GM18499 (cell line): ENCODE measurements around the gene ST3GAL5.

Experiments
- ATAC-seq: cut with Tn5 transposase; IDR thresholded peaks from one replicate; pipeline ENCODE4 v1.9.1; 2021; ENCODE audit warnings: moderate number of reproducible peaks; ENCODE audit not compliant: insufficient read depth, unreplicated experiment

The ST3GAL5 gene

DNA sequence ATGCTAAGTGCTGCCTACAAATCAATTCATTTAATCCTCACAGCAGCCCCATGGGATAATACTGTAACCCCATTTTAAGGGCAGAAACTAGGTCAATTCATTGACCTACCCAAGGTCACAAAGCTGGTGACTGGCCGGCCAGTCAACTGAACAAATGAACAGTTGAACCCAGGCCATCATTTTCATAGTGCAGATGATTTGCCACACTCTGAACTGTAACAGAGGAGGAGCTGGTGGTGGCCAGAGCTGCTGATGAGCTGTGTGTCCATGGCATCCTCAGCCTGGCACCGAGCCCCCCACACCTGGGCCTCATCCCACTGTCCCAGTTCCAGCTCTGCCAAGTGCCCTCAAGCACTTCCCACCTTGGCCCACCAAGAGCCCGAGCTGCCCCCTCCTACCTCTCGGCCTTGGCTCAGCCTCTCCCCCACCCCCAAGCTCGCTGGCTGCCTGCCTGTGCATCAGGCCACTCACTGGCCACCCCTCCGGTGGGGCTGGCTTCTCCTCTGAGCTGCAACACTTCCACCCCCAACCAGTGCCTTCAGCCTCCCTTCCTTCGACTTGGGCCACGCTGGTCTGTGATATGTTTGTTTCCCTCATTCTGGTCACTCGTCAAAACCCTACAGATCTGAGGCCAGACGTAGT is 76.6 kb downstream of the ST3GAL5 start:
- no peak for ATAC-seq

DNA sequence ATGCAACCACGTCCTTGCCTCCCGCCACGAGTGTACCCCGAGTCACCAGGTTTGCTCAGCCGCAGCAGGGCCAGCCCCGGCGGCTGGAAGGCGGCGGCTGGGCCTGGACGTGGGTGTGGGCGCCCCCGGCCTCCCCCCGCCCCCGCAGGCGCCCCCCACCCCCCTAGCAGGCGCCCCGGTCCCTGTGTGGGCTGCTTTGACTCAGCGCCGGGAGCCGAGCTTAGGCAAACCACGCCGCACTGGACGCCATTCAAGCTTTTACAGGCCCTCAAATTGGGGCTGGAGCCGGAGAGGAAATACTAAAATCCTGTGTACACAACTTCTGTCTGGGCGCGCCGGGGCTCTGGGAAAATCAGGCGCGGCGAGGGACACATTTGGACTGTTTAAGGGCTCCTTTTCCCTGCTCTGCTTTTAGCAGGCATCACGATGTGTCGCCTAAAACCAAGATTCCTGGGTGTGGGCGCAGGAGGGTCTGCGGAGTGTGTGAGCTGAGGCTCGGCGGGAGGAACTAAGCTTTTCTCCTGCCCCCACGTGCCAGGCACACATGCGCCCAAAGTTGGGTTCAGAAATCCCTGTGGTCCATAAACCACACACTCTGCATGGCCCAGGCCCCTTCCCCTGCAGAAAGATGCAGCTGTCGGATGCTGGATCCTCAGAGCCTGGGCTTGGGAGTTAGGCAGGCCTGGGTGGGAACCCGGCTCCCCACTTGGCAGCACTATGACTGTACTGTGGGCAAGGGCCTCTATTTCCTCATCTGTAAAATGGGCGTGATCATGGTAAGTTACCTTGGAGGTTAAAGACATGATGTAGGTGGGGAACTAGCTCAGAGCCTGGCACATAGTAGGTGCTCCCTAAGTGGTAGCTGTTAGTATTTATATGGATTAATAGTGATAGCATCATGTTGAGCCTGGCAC is 77.4 kb downstream of the ST3GAL5 start:
- ATAC-seq, result no peak

DNA sequence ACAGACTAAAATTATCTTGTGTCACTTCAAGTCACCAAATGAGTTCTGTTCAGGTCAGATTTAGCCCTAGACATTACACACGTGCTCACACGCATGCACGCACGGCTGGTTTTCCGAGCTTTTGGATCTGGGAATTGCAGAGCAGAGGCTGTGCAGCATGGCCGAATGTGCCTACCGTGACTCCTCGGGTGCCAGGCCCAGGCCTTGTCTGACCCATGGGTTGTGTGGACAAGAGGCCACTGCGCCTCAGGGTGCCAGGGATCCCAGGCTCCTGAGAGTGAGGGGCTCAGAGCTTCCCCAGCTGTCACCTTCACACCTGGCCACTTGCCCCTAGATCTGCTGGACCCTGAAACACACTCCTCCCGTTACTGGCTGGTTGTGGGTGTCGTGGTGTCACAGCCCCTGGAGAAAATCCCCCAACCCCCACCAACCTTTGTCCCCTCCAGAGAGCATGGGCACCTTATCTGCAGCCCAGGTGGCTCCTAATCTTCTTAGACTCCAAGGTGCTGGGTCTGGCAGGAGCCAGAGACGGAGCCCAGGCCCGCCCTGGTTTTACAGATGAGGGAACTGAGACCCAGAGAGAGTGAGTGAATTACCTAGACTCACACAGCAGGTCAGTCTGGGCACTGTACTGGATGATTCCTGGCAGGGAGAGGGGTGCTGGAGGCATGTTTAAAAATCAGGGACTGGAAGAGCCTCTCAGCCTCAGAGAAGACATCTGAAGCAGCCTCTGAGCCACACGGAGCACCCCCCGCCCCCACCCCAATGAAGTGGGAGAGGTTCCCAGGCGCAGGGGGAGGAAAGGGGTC is 78.2 kb downstream of the ST3GAL5 start:
- ATAC-seq, result no peak

DNA sequence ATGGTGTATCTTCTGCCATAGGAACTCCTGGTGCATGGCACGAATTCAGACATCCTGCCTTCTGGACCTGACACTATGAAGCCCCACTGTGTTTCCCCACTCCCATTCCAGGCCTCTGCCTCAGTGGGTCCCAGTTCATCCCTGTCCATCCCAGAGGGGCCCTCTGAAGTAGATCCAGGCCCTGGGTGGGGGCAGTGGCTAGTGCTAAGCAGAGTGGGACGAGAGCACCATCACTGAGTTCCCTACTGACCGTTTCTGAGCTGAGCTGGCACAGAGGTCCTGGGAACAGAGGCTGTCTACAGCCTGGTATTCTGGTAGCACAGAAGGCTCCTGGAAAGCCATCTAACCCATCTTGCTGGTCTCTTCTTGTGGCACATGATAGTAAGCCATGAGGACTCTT is 81.0 kb downstream of the ST3GAL5 start:
- no peak for ATAC-seq

DNA sequence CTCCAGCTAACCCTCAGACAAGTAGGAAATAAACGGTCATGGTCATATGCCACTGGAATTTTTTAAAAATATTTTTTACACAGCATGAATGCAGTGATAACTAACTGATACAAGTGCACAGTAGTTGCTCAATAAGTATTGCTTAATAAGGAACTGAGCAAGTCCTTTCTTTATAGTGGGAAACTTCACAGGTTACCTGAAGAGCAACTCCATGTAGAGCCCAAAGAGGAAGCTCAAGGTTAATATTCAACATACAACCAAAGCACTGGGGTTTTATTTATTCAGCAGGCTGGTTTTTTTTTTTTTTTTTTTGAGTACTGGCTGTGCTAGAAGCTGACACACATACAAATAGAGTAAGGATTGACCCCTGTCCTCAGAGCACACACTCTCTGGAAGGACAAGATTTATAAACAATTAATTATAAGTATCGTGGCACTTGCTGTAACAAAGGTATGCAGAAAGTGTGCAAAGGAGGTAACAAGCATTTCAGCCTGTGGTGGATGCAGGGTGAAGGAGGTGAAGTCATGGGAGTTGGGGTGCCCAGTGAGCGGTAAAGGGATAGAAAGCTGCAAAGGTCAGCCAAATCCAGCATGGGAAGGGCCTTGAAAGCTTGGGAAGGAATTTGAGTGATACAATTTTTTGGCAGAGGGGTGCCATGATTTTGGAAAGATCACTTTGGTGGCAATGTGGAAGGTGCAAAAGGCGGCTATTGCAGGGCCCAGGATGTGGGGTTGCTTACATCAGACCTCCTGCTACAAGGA is 82.3 kb downstream of the ST3GAL5 start:
- no peak for ATAC-seq

DNA sequence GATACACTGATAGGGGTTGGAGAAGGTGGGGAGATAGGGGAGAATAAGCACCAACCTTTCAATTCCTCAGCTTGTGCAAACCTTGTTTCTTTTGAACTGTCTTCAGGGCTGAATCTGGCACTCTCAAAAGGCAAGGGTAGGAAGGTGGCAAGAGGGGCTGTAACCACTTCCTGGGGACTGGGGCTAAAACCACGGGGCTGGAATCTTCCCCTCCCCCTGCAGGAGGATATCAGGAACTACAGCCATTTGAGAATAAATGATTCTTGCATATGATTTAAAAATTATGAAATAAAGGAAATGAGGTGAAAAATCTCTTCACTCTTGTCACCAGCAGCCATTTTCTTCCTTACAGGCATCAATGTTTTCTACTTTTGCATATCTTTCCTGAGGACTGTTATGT is 84.2 kb downstream of the ST3GAL5 start:
- ATAC-seq, result no peak

DNA sequence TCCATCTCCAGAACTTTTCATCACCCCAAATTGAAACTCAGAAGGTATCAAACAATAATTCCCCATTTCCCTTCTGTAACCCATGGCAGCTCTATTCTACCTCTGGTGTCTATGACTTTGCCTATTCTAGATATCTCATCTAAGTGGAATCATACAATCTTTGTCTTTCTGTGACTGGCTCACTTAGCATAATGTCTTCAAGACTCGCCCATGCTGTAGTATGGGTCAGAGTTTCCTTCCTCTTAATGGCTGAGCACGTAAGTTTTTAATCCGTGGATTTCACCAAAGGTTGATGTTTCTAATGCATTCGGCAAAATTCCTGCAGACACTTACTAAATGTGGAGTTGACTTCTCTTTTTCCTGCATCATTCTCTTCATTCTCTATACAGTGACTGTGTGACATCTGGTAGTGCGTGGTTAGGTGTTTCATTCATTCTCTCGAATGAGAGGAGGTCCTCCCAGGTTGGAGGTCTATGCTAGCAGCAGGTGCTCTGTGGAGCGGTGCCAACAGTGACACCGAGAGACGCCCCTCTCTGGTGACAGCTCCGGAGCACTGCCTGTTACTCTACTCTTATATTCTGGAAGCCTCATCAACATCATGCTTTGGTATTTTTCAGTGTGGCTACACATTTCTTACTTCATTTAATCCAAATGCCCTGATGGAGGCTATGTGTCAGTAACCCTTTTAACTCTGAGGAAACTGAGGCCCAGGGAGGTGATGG is 84.9 kb downstream of the ST3GAL5 start:
- ATAC-seq, result no peak

DNA sequence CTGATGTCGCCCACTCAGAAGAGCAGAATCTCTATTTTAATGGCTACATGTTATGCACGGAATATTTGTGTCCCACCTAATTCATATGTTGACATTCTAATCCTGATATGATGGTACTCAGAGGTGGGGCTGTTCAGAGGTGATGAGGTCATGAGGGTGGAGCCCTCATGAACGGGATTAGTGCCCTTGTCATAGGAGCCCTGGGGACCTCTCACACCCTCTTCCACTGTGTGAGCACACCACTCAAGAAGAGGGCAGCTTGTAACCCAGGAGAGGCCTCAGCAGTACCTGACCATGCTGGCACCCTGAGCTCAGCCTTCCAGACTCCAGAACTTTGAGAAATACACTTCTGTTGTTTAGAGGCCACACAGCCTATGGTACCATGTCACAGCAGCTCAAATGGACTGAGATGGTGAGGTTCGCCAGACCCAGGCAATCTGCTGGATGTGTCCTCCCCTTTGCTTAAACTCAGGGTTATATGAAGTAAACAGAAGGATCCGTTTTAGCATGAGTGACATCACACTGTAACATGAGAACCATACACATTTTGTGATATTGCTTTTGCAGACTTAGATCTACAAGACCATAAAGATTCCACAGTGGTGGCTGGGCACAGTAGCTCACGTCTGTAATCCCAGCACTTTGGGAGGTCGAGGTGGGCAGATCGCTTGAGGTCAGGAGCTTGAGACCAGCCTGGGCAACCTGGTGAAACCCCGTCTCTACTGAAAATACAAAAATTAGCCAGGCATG is 86.3 kb downstream of the ST3GAL5 start:
- no peak for ATAC-seq

DNA sequence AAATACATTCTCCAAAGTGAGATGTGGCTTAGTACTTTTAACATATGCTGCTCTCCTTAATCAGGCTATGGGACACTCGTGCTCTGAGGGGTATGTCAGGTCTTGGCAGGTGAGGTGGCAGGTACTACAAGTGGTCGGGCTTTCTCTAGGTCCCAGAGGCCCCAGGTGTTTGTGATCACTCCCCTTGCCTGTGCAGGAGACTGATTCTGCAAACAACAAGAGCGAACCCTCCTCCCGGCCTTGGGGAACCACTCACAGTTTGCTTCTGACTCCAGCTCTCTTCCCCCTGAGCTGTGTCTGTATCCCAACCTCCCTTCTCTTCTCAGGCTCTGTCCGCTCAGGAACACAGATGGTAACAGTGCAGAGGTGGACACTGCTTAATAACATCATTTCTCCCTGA is 86.9 kb downstream of the ST3GAL5 start:
- ATAC-seq, result no peak

DNA sequence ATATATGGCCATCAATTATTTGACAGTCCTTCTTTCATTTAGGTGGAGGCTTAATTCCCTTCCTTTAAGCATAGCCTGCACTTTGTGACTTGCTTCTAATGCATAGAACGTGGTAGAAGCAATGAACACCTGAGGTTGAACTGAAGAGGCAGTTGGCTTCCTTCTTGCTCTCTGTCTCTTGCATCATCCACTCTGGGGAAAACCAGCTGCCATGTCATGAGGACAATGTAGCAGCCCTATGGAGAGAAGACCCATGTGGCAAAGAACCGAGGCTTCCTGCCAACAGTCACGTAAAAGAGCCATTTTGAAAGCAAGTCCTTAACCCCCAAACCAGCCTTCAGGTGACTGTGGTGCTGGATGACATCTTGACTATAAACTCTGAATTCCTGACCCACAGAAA is 88.2 kb downstream of the ST3GAL5 start:
- ATAC-seq, result no peak

DNA sequence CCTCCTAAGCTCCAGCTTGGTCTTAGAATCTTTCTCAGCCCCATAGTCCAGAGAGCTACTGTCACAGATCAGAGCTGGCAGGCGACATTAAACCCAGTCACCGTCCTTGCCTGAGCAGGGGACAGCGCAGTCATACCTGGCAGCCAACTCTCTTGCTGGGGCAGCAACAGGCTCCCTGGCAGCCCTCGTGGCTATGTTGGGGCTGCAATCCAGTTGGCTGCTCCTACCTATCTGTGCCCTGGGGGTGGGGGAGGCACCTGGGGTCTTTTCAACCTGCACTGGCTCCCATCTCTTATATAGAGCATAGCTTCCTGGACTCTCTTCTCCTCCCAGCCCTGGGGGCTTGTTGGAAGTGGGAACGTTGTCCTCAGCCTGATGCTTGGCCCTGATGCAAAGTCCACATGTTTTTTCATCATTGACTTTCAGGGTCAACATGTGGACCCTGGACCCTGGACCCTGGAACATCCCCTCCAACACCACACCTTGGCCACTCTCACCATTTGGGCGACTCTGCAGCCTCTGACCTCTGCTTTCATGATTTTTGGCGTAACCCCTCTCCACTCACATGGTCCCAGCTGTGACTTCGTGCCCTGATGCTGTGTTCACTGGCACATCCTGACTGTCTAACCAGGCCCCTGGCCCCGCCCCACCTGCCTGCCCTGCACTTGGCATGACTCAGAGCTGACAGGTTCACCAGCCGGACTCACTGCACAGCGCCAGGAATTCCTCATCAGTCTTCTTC is 89.4 kb downstream of the ST3GAL5 start:
- ATAC-seq, result no peak

DNA sequence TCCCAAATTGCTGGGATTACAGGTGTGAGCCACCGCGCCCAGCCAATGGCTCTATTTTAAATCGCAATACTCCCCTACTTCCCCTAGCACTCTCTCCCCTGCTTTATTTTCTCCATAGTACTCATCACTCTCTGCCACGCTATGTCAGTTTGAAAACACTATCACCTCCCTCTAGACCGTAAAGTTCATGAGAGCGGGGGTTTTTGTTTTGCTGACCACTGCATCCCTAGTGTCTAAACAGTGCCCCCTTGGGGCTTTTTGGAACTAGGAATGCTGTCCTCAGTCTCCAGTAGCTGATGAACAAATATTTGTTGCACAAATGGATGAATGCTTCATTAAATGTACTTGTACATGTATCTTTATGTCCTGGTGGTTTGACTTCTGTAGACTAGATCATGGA is 90.9 kb downstream of the ST3GAL5 start:
- no peak for ATAC-seq

DNA sequence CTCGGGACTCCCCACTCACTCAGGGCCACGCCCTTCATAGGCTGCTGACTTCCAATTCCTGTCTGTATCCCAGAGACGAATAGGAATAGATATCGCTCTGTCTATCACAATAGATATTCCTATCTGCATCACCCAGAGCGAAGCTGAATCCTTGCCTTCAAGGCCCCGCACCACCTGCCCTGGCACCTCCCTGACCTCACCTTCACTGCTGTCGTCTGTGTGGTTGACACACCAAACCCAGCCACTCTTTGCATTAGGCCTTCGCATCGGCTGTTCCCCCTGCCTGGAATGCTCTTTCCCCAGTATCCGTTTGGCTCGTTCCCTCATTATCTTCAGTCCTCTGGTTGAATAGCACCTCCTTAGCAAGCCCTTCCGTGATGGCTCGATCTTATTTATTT is 91.5 kb downstream of the ST3GAL5 start:
- no peak for ATAC-seq

DNA sequence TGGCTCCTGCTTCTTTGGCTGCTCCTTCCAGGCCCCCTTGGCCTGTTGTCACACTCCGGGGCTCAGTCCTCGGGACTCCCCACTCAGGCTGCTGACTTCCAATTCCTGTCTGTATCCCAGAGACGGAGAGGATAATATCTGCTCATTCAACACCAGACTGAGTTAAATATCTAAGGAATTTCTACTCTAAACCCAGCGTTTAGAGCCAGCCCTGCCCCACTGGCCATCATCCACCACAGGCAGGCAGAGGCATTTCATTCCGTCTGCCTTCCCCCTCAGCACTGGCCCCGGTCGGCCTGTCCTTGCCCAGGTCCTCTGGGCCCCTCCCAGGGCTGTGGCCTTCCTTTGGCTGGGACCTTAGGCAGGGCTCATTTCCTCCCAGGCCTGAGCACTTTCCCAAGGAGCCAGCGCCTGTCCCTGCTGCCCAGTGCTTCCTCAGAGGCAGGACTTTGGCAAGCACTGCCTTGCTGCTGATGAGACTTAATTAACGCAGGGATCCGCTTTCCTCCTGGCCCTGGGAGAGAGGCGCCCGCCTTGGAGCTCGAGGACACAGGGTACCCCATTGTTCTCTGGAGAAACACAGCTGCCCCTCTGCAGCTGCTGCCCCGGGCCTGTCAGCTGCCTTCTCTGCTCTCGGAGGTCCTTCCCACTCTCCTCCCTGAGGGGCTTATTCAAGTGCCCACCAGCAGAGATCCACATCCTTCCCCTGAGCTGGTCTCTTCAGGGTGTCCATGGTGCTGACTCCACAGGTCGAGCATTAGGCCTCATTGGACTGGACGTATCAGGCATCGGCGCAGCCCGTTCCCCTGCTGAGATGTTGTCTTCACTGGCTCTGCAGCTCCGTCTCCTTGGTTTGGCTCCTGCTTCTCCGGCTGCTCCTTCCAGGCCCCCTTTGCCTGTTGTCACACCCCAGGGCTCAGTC is 92.2 kb downstream of the ST3GAL5 start:
- no peak for ATAC-seq

DNA sequence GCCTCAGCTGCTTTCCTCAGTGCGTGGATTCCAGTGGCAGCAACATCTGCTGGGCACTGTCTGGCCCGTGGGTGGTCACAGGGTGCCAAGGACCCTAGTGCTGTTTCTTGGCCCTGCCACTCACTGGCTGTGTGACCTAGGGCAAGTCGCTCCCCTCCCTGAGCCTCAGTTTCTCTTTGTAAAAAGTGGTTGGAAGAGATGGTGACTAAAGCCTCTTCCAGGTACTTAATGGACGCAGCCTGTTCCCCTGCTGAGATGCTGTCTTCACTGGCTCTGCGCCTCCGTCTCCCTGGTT is 92.8 kb downstream of the ST3GAL5 start:
- no peak for ATAC-seq

DNA sequence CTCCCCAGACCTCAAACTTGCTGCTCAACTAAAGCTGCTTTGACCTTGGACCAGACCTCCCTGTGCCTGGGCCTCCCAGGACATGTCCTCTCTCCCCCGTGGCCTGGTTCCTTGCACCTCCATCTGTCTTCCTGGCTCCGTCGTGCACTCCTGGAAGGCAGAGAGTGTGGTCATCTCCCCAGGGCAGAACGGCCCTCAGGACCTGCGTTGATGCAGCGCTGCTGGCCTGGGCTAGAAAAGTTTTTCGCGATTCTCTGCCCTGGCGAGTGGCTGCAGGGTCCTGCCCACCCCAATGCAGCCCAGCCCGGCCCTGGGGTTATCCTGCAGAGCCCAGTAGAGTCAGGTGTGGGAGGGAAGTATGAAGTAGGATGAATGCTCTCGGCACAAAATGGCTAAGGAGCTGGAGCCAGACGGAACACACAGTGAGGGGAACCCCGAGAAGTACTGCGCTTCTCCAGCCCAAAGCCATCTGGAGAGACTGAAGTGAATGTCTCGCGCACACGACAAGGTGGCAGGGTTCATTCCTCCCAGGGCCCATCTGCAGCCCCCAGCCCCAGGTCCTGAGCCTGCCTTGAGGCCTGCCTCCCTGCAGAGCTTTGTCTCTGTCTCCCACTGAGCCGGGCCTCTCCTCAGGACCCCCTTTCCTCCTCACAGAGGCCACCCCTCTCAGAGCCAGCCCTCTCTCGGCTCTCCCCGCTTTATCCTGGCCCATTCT is 93.3 kb downstream of the ST3GAL5 start:
- ATAC-seq, result no peak
